ENCODE data around the gene CTSC.

GRCh38 chr11:88292171-88292843, 45.2 kb downstream of the CTSC start:
- TF ChIP-seq ZNF12 (CRISPR knock-in tag; IDR thresholded peaks at IDR 0.05) = no peak
- no peak for TF ChIP-seq CTCF (CRISPR knock-in tag; IDR thresholded peaks at IDR 0.05)
